ENCODE measurements around the gene NLGN1. TPM values are rescaled to one million over a fixed set of nuclear protein-coding genes. Genes with fewer than 3 reads are reported as not detected.

NLGN1 gene
- total RNA-seq, 1 experiment from 2014 or later, result 3.2 TPM

GRCh38 chr3:174321548-174321947 is 924.0 kb downstream of the NLGN1 start:
- Histone ChIP-seq H3K27ac (no peak overlapping the region), H3K4me1 (replicated peaks) (0 out of 2 replicates have a peak, but pooled peaks cover 3% of the 10 kb centered on the region), H3K4me3 (no peak overlapping the region), H3K27me3 (replicated peaks) (no peaks in the 10 kb centered on the region; the same call in 1 of the 2 replicates), H3K36me3 (no peaks in the 10 kb centered on the region), H3K9me3 (replicated peaks) (no peaks in the 10 kb centered on the region)
- no peak for DNase-seq (ENCODE audit: low read depth in 1 of 2, low spot score in 2 of 2)

DNA sequence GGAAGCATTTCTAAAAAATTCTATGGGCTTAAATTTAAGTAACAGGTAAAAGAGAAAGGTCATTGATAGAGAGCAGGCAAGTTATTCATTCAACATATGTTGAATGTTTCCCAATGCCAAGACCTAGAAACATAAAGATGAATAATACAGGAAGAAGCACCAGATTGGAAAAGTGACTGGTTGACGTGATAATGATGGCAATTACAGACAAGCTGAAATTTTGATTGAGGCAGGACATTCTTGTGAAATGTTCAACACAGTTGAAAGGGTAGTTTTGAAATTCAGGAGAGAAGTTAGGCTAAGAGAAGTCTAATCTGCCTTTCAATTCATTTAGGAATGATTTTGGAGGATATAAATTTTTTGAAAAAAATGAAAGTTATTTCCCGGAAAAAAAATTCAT is 925.2 kb downstream of the NLGN1 start:
- Histone ChIP-seq H3K27me3 (replicated peaks) (no peaks in the 10 kb centered on the region; the same call in 1 of the 2 replicates), H3K36me3 (no peaks in the 10 kb centered on the region), H3K4me1 (replicated peaks) (0 out of 2 replicates have a peak, but pooled peaks cover 3% of the 10 kb centered on the region), H3K9me3 (replicated peaks) (no peaks in the 10 kb centered on the region), H3K27ac (no peak overlapping the region), H3K4me3 (no peak overlapping the region)
- DNase-seq (ENCODE audit: low read depth in 1 of 2, low spot score in 2 of 2), result no peak

GRCh38 chr3:174325171-174325570 is 927.6 kb downstream of the NLGN1 start:
- no peak for DNase-seq (ENCODE audit: low read depth in 1 of 2, low spot score in 2 of 2)
- peaks cover 11% of the 10 kb centered on the region for H3K4me1 ChIP-seq (replicated peaks)
- H3K27ac ChIP-seq, result no peak overlapping the region
- H3K9me3 ChIP-seq (replicated peaks), result no peaks in the 10 kb centered on the region
- no peak overlapping the region for H3K4me3 ChIP-seq
- H3K27me3 ChIP-seq (replicated peaks), result no peaks in the 10 kb centered on the region; the same call in 1 of the 2 replicates
- no peaks in the 10 kb centered on the region for H3K36me3 ChIP-seq

GRCh38 chr3:174325834-174326700 is 928.5 kb downstream of the NLGN1 start:
- Histone ChIP-seq H3K4me3 (no peak overlapping the region), H3K36me3 (no peaks in the 10 kb centered on the region), H3K27me3 (replicated peaks) (no peaks in the 10 kb centered on the region; the same call in 1 of the 2 replicates), H3K27ac (no peak overlapping the region), H3K4me1 (replicated peaks) (peaks cover 19% of the 10 kb centered on the region), H3K9me3 (replicated peaks) (no peaks in the 10 kb centered on the region)
- DNase-seq (ENCODE audit: low read depth in 1 of 2, low spot score in 2 of 2), result no peak

- DNase-seq (ENCODE audit: low read depth in 1 of 2, low spot score in 2 of 2), result peak in 1 of 2 experiments; percentile 33
- H3K4me1 ChIP-seq (replicated peaks), result peaks cover 19% of the 10 kb centered on the region
These were observed 931.8 kb downstream of the NLGN1 start for GRCh38 chr3:174329321-174329720.

DNA sequence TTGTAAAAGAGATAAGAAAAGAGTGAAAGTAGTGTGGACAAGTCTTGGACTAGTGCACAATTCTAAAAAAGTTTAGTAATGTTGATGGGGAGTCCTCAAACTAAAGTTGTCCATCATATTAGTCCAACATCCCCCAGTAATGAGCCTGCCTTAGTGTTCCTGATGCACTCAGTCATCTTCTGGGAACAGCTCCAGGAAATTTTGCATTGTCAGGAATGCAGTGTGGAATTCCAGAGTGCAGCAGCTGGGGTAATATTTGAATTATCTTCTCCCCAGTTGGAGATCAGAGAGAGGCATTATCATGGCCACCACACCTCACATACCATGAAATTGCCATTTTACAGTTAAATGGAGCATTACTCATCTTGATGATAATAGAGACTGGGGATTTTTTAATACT is 932.8 kb downstream of the NLGN1 start:
- Histone ChIP-seq H3K4me3 (no peak overlapping the region), H3K4me1 (replicated peaks) (peaks cover 19% of the 10 kb centered on the region), H3K27ac (peak overlapping the region; percentile 61), H3K9me3 (replicated peaks) (no peaks in the 10 kb centered on the region), H3K27me3 (replicated peaks) (no peaks in the 10 kb centered on the region; the same call in 1 of the 2 replicates), H3K36me3 (no peaks in the 10 kb centered on the region)
- peak; percentile 41 to 56 for DNase-seq (ENCODE audit: low read depth in 1 of 2, low spot score in 2 of 2)

More at GRCh38 chr3:174329321-174329720, 931.8 kb downstream of the NLGN1 start:
- Histone ChIP-seq H3K36me3 (no peaks in the 10 kb centered on the region), H3K9me3 (replicated peaks) (no peaks in the 10 kb centered on the region), H3K27me3 (replicated peaks) (no peaks in the 10 kb centered on the region; the same call in 1 of the 2 replicates), H3K27ac (peak overlapping the region; percentile 61), H3K4me3 (no peak overlapping the region)

- no peak overlapping the region for H3K4me3 ChIP-seq
- H3K36me3 ChIP-seq, result no peaks in the 10 kb centered on the region
- H3K4me1 ChIP-seq (replicated peaks), result peaks cover 16% of the 10 kb centered on the region
- DNase-seq (ENCODE audit: low read depth in 1 of 2, low spot score in 2 of 2), result no peak
- H3K27ac ChIP-seq, result no peak overlapping the region
- no peaks in the 10 kb centered on the region for H3K9me3 ChIP-seq (replicated peaks)
- H3K27me3 ChIP-seq (replicated peaks), result no peaks in the 10 kb centered on the region
These were observed 933.7 kb downstream of the NLGN1 start for GRCh38 chr3:174331095-174331800.

DNA sequence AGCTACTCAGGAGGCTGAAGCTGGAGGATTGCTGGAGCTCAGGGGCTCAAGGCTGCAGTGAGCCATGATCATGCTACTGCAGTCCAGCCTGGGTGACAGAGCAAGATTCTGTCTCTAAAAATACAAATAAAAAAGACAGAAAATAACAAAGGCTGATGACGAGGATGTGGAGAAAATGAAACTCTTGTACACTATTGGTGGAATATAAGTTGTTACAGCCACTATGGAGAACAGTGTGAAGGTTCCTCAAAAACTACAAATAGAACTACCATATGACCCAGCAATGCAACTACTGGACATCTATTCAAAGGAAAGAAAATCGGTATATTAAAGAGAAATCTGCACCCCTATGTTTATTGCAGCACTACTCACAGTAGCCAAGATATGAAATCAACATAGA is 934.8 kb downstream of the NLGN1 start:
- Histone ChIP-seq H3K27ac (no peak overlapping the region), H3K9me3 (replicated peaks) (no peaks in the 10 kb centered on the region), H3K36me3 (no peaks in the 10 kb centered on the region), H3K27me3 (replicated peaks) (no peaks in the 10 kb centered on the region), H3K4me3 (no peak overlapping the region), H3K4me1 (replicated peaks) (peaks cover 16% of the 10 kb centered on the region)
- DNase-seq (ENCODE audit: low read depth in 1 of 2, low spot score in 2 of 2), result no peak

DNA sequence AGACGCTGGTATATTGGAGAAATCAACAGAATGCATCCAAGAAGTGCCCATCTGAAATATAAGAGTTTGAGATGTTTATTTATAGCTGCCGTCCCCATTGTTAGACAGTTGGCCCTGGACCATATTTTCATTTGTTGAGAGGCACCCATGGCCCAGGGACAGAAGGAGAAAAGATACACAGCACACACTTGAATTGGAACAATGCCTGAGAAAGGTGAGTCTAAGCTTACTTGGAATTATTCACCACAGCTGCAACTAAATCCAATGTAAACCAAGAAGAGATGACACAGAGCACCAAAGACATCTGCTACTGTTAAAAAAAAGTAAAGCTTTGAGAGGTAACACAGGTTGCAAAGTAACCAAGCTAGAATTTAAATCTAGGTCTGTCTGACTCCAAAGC is 936.1 kb downstream of the NLGN1 start:
- H3K27me3 ChIP-seq (replicated peaks), result no peaks in the 10 kb centered on the region
- H3K36me3 ChIP-seq, result no peaks in the 10 kb centered on the region
- no peak for DNase-seq (ENCODE audit: low read depth in 1 of 2, low spot score in 2 of 2)
- no peak overlapping the region for H3K4me3 ChIP-seq
- no peaks in the 10 kb centered on the region for H3K9me3 ChIP-seq (replicated peaks)
- H3K4me1 ChIP-seq (replicated peaks), result peaks cover 16% of the 10 kb centered on the region
- no peak overlapping the region for H3K27ac ChIP-seq

- no peak for DNase-seq (ENCODE audit: low read depth in 1 of 2, low spot score in 2 of 2)
- Histone ChIP-seq H3K27ac (no peak overlapping the region), H3K9me3 (replicated peaks) (no peaks in the 10 kb centered on the region), H3K36me3 (no peaks in the 10 kb centered on the region), H3K4me3 (no peak overlapping the region), H3K4me1 (replicated peaks) (peaks cover 16% of the 10 kb centered on the region), H3K27me3 (replicated peaks) (no peaks in the 10 kb centered on the region)
These were observed 936.6 kb downstream of the NLGN1 start for GRCh38 chr3:174334111-174334510.

GRCh38 chr3:174335324-174335723 is 937.8 kb downstream of the NLGN1 start:
- peaks cover 6% of the 10 kb centered on the region; the same call in 1 of the 2 replicates for H3K4me1 ChIP-seq (replicated peaks)
- H3K9me3 ChIP-seq (replicated peaks), result no peaks in the 10 kb centered on the region
- DNase-seq (ENCODE audit: low read depth in 1 of 2, low spot score in 2 of 2), result no peak
- H3K27me3 ChIP-seq (replicated peaks), result no peaks in the 10 kb centered on the region
- H3K36me3 ChIP-seq, result no peaks in the 10 kb centered on the region
- no peak overlapping the region for H3K27ac ChIP-seq
- no peak overlapping the region for H3K4me3 ChIP-seq

- H3K36me3 ChIP-seq, result no peaks in the 10 kb centered on the region
- H3K27ac ChIP-seq, result no peak overlapping the region
- no peak overlapping the region for H3K4me3 ChIP-seq
- H3K27me3 ChIP-seq (replicated peaks), result no peaks in the 10 kb centered on the region
- peaks cover under 1% of the 10 kb centered on the region; the same call in 1 of the 2 replicates for H3K4me1 ChIP-seq (replicated peaks)
- no peak for DNase-seq (ENCODE audit: low read depth in 1 of 2, low spot score in 2 of 2)
- no peaks in the 10 kb centered on the region for H3K9me3 ChIP-seq (replicated peaks)
These were observed 938.4 kb downstream of the NLGN1 start for GRCh38 chr3:174335910-174336309.

All from SJSA1 (cell line).